ENCODE data around the gene SAMHD1.
"Not testable (repeated sequence)": the region's sequence is repeated elsewhere in the genome, so short reads cannot be mapped to it uniquely, and the experiment has no call there.

Gene SAMHD1

GRCh38 chr20:36969478-36970186 is 18.1 kb upstream of the SAMHD1 start:
- POLR2A ChIA-PET = no interaction called here
- H3K4me3 ChIP-seq (ENCODE audit: low read depth, low read length) = no peak overlapping the region
- TF ChIP-seq, protein P1, sequence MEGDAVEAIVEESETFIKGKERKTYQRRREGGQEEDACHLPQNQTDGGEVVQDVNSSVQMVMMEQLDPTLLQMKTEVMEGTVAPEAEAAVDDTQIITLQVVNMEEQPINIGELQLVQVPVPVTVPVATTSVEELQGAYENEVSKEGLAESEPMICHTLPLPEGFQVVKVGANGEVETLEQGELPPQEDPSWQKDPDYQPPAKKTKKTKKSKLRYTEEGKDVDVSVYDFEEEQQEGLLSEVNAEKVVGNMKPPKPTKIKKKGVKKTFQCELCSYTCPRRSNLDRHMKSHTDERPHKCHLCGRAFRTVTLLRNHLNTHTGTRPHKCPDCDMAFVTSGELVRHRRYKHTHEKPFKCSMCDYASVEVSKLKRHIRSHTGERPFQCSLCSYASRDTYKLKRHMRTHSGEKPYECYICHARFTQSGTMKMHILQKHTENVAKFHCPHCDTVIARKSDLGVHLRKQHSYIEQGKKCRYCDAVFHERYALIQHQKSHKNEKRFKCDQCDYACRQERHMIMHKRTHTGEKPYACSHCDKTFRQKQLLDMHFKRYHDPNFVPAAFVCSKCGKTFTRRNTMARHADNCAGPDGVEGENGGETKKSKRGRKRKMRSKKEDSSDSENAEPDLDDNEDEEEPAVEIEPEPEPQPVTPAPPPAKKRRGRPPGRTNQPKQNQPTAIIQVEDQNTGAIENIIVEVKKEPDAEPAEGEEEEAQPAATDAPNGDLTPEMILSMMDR (IDR thresholded peaks at IDR 0.05; ENCODE audit: insufficient read depth, low read length, missing control alignments) = no peak
- no peak for DNase-seq (ENCODE audit: low read depth, low spot score)
- CTCF ChIA-PET = no interaction called here

- CTCF ChIA-PET = no interaction called here
- no peak for DNase-seq (ENCODE audit: low read depth, low spot score)
- TF ChIP-seq, protein P1 (IDR thresholded peaks at IDR 0.05; ENCODE audit: insufficient read depth, low read length, missing control alignments) = no peak
- POLR2A ChIA-PET = no interaction called here
- no peak overlapping the region for H3K4me3 ChIP-seq (ENCODE audit: low read depth, low read length)
Measured at GRCh38 chr20:36969051-36969450, 17.5 kb upstream of the SAMHD1 start.

- DNase-seq (ENCODE audit: low read depth, low spot score) = no peak
- CTCF ChIA-PET = no interaction called here
- POLR2A ChIA-PET = no interaction called here
- no peak overlapping the region for H3K4me3 ChIP-seq (ENCODE audit: low read depth, low read length)
- TF ChIP-seq, protein P1 (IDR thresholded peaks at IDR 0.05; ENCODE audit: insufficient read depth, low read length, missing control alignments) = no peak
Measured at GRCh38 chr20:36967636-36968035, 16.1 kb upstream of the SAMHD1 start.

DNA sequence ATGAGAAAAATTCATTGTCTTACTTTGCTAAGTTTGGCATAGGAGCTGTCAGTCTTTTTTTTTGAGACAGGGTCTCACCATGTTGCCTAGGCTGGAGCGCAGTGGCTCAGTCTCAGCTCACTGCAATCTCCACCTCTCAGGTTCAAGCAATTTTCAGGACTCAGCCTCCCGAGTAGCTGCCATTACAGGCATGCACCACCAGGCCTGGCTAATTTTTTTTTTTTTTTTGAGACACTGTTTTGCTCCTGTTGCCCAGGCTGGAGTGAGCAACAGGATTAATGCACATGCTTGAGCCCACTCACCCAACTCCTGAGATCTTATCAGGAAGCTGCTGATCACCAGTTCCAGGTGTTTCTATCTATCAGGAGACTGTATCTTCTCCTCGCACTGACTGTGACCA is 15.5 kb upstream of the SAMHD1 start:
- H3K4me3 ChIP-seq (ENCODE audit: low read depth, low read length); POLR2A ChIA-PET; CTCF ChIA-PET; DNase-seq (ENCODE audit: low read depth, low spot score): not testable (repeated sequence)

GRCh38 chr20:36962354-36962941 is 10.9 kb upstream of the SAMHD1 start:
- H3K4me3 ChIP-seq (ENCODE audit: low read depth, low read length); CTCF ChIA-PET; POLR2A ChIA-PET; DNase-seq (ENCODE audit: low read depth, low spot score): not testable (repeated sequence)

- TF ChIP-seq, protein P1 (IDR thresholded peaks at IDR 0.05; ENCODE audit: insufficient read depth, low read length, missing control alignments) = no peak
- ChIA-PET POLR2A (no interaction called here), CTCF (no interaction called here)
- DNase-seq (ENCODE audit: low read depth, low spot score) = no peak
- H3K4me3 ChIP-seq (ENCODE audit: low read depth, low read length) = no peak overlapping the region
Measured at GRCh38 chr20:36959242-36959641, 7.7 kb upstream of the SAMHD1 start.

GRCh38 chr20:36957875-36958667 is 6.6 kb upstream of the SAMHD1 start:
- TF ChIP-seq, protein P1 (IDR thresholded peaks at IDR 0.05; ENCODE audit: insufficient read depth, low read length, missing control alignments) = no peak
- no peak overlapping the region for H3K4me3 ChIP-seq (ENCODE audit: low read depth, low read length)
- DNase-seq (ENCODE audit: low read depth, low spot score) = no peak
- CTCF ChIA-PET = no interaction called here
- POLR2A ChIA-PET = no interaction called here
